Spleen (tissue), 7 donors: ENCODE measurements around the gene FGF14.

ENCODE experiments used
- CTCF ChIP-seq, 11 experiments: fragments of 200-600 bp in 7 of 11; fragments of 450-650 bp in 4 of 11; sonication (generic) in 4 of 11; IDR thresholded peaks in 8 of 11; conservative IDR thresholded peaks in 3 of 11; 1 replicate in 7 of 11; 2 replicates in 4 of 11; pipeline versions ENCODE4 v1.4.0 to v1.8.0; 2016 to 2021; ENCODE audit warnings: antibody characterized with exemption in 11 of 11, inconsistent platforms in 4 of 11, mild to moderate bottlenecking in 1 of 11
- POLR2A ChIP-seq, 3 donors: fragments of 450-650 bp; IDR thresholded peaks; one replicate each; pipeline ENCODE4 v1.5.1; 2017; ENCODE audit warnings: antibody characterized with exemption in 3 of 3, mild to moderate bottlenecking in 1 of 3
- POLR2AphosphoS5 ChIP-seq, 3 donors: sonication (generic); formaldehyde crosslinking; IDR thresholded peaks; one replicate each; pipeline ENCODE4 v1.5.1; 2017; ENCODE audit warnings: antibody characterized with exemption in 3 of 3
- donor health status: DM: no; HTN: no; CAD: no; lungs with moderate emphysema.
- donor health status: DM: no; HTN: no; CAD: no.
- donor health status: DM: no; HTN: no; CAD: no.

DNA sequence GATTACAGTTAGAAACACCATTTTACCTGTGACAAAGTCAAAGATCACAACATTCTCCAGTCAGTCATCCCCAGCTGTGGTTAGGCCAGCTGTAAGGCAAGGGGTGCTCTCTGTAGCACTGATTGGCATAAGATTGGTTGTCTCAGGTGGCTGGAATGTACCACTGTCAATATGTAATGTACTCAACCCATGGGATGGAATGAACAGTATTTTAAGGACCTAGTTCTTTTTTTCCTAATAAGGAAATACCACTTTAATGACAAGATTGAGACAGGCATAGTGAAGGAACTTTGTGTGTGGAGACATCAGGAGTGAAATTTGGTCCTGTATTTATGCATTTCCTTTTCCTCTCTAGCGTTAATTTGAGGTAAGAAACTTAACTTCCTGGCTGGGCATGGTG, 638.7 kb downstream of the FGF14 start:
- no peak for TF ChIP-seq CTCF (IDR thresholded peaks at IDR 0.05 in 8 of 11, conservative IDR thresholded peaks at IDR 0.05 in 3 of 11)
- no peak for TF ChIP-seq POLR2AphosphoS5 (IDR thresholded peaks at IDR 0.05)
- no peak for TF ChIP-seq POLR2A (IDR thresholded peaks at IDR 0.05)
